Hepatocyte (in vitro differentiated cells): ENCODE results near the gene CELA3A. TPM values are rescaled to one million over a fixed set of nuclear protein-coding genes. Genes with fewer than 3 reads are reported as not detected.
"Not testable (repeated sequence)": the region's sequence is repeated elsewhere in the genome, so short reads cannot be mapped to it uniquely, and the experiment has no call there.

Source experiments
- DNase-seq: peaks from one replicate; pipeline ENCODE4 v3.0.0-alpha.2; 2016; ENCODE audit warnings: low spot score
- H2AFZ ChIP-seq: fragments of 200-600 bp; sonication (generic); 2 replicates; pipeline ENCODE4 v1.6.0; 2016; ENCODE audit warnings: antibody characterized with exemption, mild to moderate bottlenecking
- H3K27ac ChIP-seq: fragments of 200-600 bp; sonication (generic); 2 replicates; pipeline ENCODE4 v1.5.1; 2016; ENCODE audit warnings: mild to moderate bottlenecking
- H3K27me3 ChIP-seq: fragments of 200-600 bp; sonication (generic); 2 replicates; pipeline ENCODE4 v1.6.1; 2016
- H3K36me3 ChIP-seq: fragments of 200-600 bp; sonication (generic); replicated peaks from 2 replicates; pipeline ENCODE4 v1.5.1; 2016; ENCODE audit warnings: low read depth; ENCODE audit not compliant: insufficient read depth
- H3K4me1 ChIP-seq: fragments of 200-600 bp; sonication (generic); 2 replicates; pipeline ENCODE4 v1.5.1; 2016; ENCODE audit warnings: mild to moderate bottlenecking, moderate library complexity; ENCODE audit not compliant: insufficient read depth
- H3K4me2 ChIP-seq: fragments of 200-600 bp; sonication (generic); 2 replicates; pipeline ENCODE4 v1.6.0; 2016
- H3K4me3 ChIP-seq: fragments of 200-600 bp; sonication (generic); 2 replicates; pipeline ENCODE4 v1.5.1; 2016; ENCODE audit warnings: mild to moderate bottlenecking
- H3K79me2 ChIP-seq: fragments of 200-600 bp; sonication (generic); 2 replicates; pipeline ENCODE4 v1.6.0; 2017; ENCODE audit warnings: mild to moderate bottlenecking
- H3K9me2 ChIP-seq: fragments of 200-600 bp; sonication (generic); replicated peaks from 2 replicates; pipeline ENCODE4 v1.6.0; 2017; ENCODE audit warnings: mild to moderate bottlenecking; ENCODE audit not compliant: insufficient read depth
- H3K9me3 ChIP-seq: fragments of 200-600 bp; sonication (generic); 2 replicates; pipeline ENCODE4 v1.5.1; 2016; ENCODE audit warnings: low read depth, mild to moderate bottlenecking
- H4K20me1 ChIP-seq: fragments of 200-600 bp; sonication (generic); 2 replicates; pipeline ENCODE4 v1.6.0; 2016; ENCODE audit warnings: mild to moderate bottlenecking; ENCODE audit not compliant: insufficient read depth, poor library complexity, severe bottlenecking
- CTCF ChIP-seq: fragments of 200-600 bp; sonication (generic); IDR thresholded peaks from 2 replicates; pipeline ENCODE4 v1.5.1; 2016; ENCODE audit warnings: antibody characterized with exemption, mild to moderate bottlenecking; ENCODE audit not compliant: poor library complexity
- WGBS: methylation state at CpG from one replicate; pipeline ENCODE4 v1.1.6; 2016; ENCODE audit warnings: low lambda C conversion rate; ENCODE audit errors: missing lambda C conversion rate; 5-methylcytosine and 5-hydroxymethylcytosine counted together
- polyA plus RNA-seq: library from polyadenylated mRNA; unstranded; fragments of >200 nt; fragmentation: Nextera tagmentation; extraction: Ambion mirVana; gene quantifications from 2 replicates; pipeline ENCODE4 v1.2.1, GENCODE V29; 2016
- total RNA-seq: library from RNA; depleted of rRNA; stranded (reverse); fragments of >200 nt; gene quantifications from 2 replicates; pipeline ENCODE4 v1.2.3, GENCODE V29; 2014

CELA3A gene
- total and polyA plus RNA-seq, 2 experiments from 2014 or later: 0.68 to 2.2 TPM

- H3K27ac ChIP-seq: peak overlapping the region; percentile 58
- not testable (repeated sequence) for H3K36me3 ChIP-seq
- WGBS: 33% methylated on average over 5 of the region's 7 CpGs
These were observed 1.8 kb upstream of the CELA3A start for GRCh38 chr1:21999645-22000044.

DNA sequence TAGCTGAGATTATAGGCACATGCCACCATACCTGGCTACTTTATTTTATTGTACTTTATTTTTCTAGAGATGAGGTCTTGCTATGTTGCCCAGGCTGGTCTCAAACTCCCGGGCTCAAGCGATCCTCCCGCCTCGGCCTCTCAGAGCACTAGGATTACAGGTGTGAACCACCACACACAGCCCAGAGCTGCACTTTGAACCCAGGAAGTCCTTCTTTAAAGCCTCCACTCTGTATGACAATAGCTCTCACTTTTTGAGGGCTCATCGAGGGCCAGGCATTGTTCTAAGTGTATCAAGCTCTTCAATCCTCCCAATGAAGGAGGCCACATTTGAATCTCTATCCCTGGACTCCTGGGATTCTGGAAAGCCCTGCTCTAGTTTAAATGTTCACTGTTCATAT, 1.0 kb downstream of the CELA3A start:
- H3K4me3 ChIP-seq, H3K36me3 ChIP-seq, H3K27me3 ChIP-seq, H3K4me2 ChIP-seq, H3K9me3 ChIP-seq, H2AFZ ChIP-seq, H4K20me1 ChIP-seq, H3K27ac ChIP-seq, H3K79me2 ChIP-seq, DNase-seq, H3K4me1 ChIP-seq, H3K9me2 ChIP-seq: not testable (repeated sequence)
- WGBS: 71% methylated on average over 5 of the region's 5 CpGs

More at GRCh38 chr1:21999645-22000044, 1.8 kb upstream of the CELA3A start:
- DNase-seq, H3K9me3 ChIP-seq, H4K20me1 ChIP-seq, H3K4me1 ChIP-seq, H3K79me2 ChIP-seq, H3K4me2 ChIP-seq, H3K27me3 ChIP-seq, H3K4me3 ChIP-seq, H2AFZ ChIP-seq, H3K9me2 ChIP-seq: not testable (repeated sequence)

DNA sequence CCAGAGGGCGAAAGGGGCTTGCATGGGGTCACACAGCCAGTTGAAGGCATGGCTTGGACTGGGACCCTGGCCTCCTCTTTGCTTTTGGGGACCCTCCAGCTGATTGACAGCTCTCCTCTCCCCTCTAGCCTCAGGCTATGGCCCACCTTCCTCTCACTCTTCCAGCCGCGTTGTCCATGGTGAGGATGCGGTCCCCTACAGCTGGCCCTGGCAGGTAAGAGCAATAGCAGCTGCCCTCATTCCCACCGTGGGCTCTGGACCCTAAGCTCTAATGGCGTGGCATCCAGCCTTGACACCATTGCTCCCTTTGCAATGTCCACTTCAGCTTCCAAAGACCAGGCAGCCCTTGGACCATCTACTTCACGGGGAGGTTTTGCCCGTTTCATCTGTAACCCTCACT, 1.4 kb downstream of the CELA3A start:
- not testable (repeated sequence) for DNase-seq, H3K36me3 ChIP-seq, H3K9me2 ChIP-seq, H2AFZ ChIP-seq, H3K4me3 ChIP-seq, H3K9me3 ChIP-seq, H3K27me3 ChIP-seq, H3K27ac ChIP-seq, H4K20me1 ChIP-seq, H3K4me1 ChIP-seq, H3K4me2 ChIP-seq, H3K79me2 ChIP-seq
- 79% methylated on average over 6 of the region's 8 CpGs for WGBS

GRCh38 chr1:22003959-22004358, 2.5 kb downstream of the CELA3A start:
- H3K27ac ChIP-seq, H3K4me2 ChIP-seq, H3K36me3 ChIP-seq, H3K79me2 ChIP-seq, H2AFZ ChIP-seq, DNase-seq, H3K9me3 ChIP-seq, H3K9me2 ChIP-seq, H3K4me3 ChIP-seq, H3K4me1 ChIP-seq, H3K27me3 ChIP-seq, H4K20me1 ChIP-seq: not testable (repeated sequence)
- 93% methylated on average over 3 of the region's 3 CpGs for WGBS

GRCh38 chr1:22005261-22006149, 4.0 kb downstream of the CELA3A start:
- H2AFZ ChIP-seq, H3K4me3 ChIP-seq, H3K79me2 ChIP-seq, H3K27ac ChIP-seq, H4K20me1 ChIP-seq, H3K27me3 ChIP-seq, H3K9me3 ChIP-seq, H3K4me2 ChIP-seq, H3K9me2 ChIP-seq, H3K36me3 ChIP-seq, H3K4me1 ChIP-seq: not testable (repeated sequence)
- peak; percentile 52 for DNase-seq
- peak; percentile 25 for TF ChIP-seq CTCF
- WGBS: 71% methylated on average over 18 of the region's 18 CpGs

- not testable (repeated sequence) for H3K36me3 ChIP-seq, H3K4me2 ChIP-seq
These were observed 5.3 kb downstream of the CELA3A start for GRCh38 chr1:22006736-22007135.

DNA sequence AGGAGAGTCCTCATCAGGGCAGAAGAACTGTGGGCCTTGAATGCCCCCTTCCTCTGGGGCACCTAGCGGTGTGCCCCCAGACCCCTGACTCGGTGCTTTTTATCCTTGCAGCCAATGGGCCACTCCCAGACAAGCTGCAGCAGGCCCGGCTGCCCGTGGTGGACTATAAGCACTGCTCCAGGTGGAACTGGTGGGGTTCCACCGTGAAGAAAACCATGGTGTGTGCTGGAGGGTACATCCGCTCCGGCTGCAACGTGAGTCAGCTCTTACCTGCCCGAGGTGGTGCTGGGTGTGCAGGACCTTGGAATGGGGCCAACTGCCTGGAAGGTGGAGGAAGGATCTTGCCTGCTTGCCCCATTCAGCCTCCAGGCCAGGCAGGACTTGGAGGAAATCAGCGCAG, 5.8 kb downstream of the CELA3A start:
- not testable (repeated sequence) for DNase-seq, H3K4me3 ChIP-seq

More at GRCh38 chr1:22006736-22007135, 5.3 kb downstream of the CELA3A start:
- not testable (repeated sequence) for H3K9me2 ChIP-seq, H3K27ac ChIP-seq, DNase-seq, H3K79me2 ChIP-seq, H3K27me3 ChIP-seq, H3K9me3 ChIP-seq, H3K4me1 ChIP-seq, H4K20me1 ChIP-seq, H2AFZ ChIP-seq, H3K4me3 ChIP-seq
- WGBS: 87% methylated on average over 13 of the region's 13 CpGs

DNA sequence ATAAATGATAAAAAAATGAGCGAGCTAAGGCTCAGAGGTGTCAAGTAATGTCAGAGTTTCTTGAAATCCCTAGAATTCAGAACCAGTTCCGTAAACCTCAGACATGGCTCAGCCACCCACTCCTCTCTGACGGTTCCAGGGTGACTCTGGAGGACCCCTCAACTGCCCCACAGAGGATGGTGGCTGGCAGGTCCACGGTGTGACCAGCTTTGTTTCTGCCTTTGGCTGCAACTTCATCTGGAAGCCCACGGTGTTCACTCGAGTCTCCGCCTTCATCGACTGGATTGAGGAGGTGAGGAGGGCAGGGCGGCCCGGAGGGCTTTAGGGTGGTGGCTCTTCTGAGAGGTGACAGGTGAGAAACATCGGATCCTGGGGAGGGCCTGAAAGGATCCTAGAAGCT, 8.1 kb downstream of the CELA3A start:
- not testable (repeated sequence) for H3K9me2 ChIP-seq, H2AFZ ChIP-seq, H3K27ac ChIP-seq, H3K79me2 ChIP-seq, H4K20me1 ChIP-seq, H3K9me3 ChIP-seq, H3K4me2 ChIP-seq, H3K4me3 ChIP-seq, H3K36me3 ChIP-seq, H3K27me3 ChIP-seq, DNase-seq, H3K4me1 ChIP-seq
- WGBS: 82% methylated on average over 9 of the region's 11 CpGs

More for the DNA sequence above, 5.8 kb downstream of the CELA3A start:
- H3K9me3 ChIP-seq, H2AFZ ChIP-seq, H3K27ac ChIP-seq, H3K27me3 ChIP-seq, H3K4me2 ChIP-seq, H3K9me2 ChIP-seq, H3K36me3 ChIP-seq, H4K20me1 ChIP-seq, H3K79me2 ChIP-seq, H3K4me1 ChIP-seq: not testable (repeated sequence)
- WGBS: 84% methylated on average over 9 of the region's 10 CpGs
